Measurements from ENCODE around the gene MIS18BP1. TPM values are rescaled to one million over a fixed set of nuclear protein-coding genes. Genes with fewer than 3 reads are reported as not detected.

Gene MIS18BP1
- total and polyA plus RNA-seq, 2 of the 4 experiments (the other 2 are of a cell fraction): 10.6 to 18.6 TPM

- H3K4me3 ChIP-seq (ENCODE audit: insufficient read depth, low read depth, low read length): no peak overlapping the region
- H3K18ac ChIP-seq (ENCODE audit: low read depth, low read length): no peak overlapping the region
- no peaks in the 10 kb centered on the region for H3K4me1 ChIP-seq (ENCODE audit: control insufficient read depth, insufficient read depth, low read length)
- no peak overlapping the region for H2AFZ ChIP-seq (replicated peaks; ENCODE audit: low read length, poor library complexity)
- ATAC-seq (ENCODE audit: low read depth) (no peak), DNase-seq (no peak)
- no peak overlapping the region for H2BK5ac ChIP-seq (ENCODE audit: low read depth, low read length, poor library complexity, severe bottlenecking)
- H3K4ac ChIP-seq (ENCODE audit: low read depth, low read length): no peak overlapping the region
- no peak overlapping the region for H2AK9ac ChIP-seq (replicated peaks; ENCODE audit: low read depth, low read length, poor library complexity)
- intact Hi-C loops (cut with micrococcal nuclease): loop anchor here (2.0 kb wide), 1 partner anchor 45 kb away; no protein-coding TSS in a partner anchor
- H3K27me3 ChIP-seq (ENCODE audit: control insufficient read depth, insufficient read depth, low read length): no peaks in the 10 kb centered on the region
- H4K8ac ChIP-seq (ENCODE audit: low read depth in 2 of 2, low read length in 2 of 2): no peak overlapping the region
- H3K27ac ChIP-seq (ENCODE audit: insufficient read depth, low read length): no peak overlapping the region
- no peak overlapping the region for H3K23ac ChIP-seq (ENCODE audit: low read depth, low read length)
- H3K79me1 ChIP-seq (ENCODE audit: low read depth in 1 of 2, low read length in 2 of 2): no peaks in the 10 kb centered on the region
- no peak overlapping the region for H3K4me2 ChIP-seq (ENCODE audit: low read depth, low read length)
- no peak overlapping the region for H3K9ac ChIP-seq (ENCODE audit: low read depth, low read length)
- H2BK20ac ChIP-seq (ENCODE audit: low read depth, low read length): no peak overlapping the region
- H3K9me3 ChIP-seq (ENCODE audit: control insufficient read depth, insufficient read depth, low read length): no peaks in the 10 kb centered on the region
- TF ChIP-seq BHLHE40 (IDR thresholded peaks at IDR 0.05; ENCODE audit: low read depth, low read length) (no peak), CTCF (conservative IDR thresholded peaks at IDR 0.05; ENCODE audit: low read depth, low read length) (no peak), ELK1 (IDR thresholded peaks at IDR 0.05; ENCODE audit: borderline replicate concordance, low read depth, low read length) (no peak), RCOR1 (IDR thresholded peaks at IDR 0.05; ENCODE audit: insufficient replicate concordance, low read length) (no peak), FOS (IDR thresholded peaks at IDR 0.05; ENCODE audit: low read depth, low read length) (no peak), POLR2A (IDR thresholded peaks at IDR 0.05; ENCODE audit: low read depth, low read length) (no peak), RAD21 (IDR thresholded peaks at IDR 0.05; ENCODE audit: low read length) (no peak), USF2 (IDR thresholded peaks at IDR 0.05; ENCODE audit: low read depth, low read length) (no peak), MXI1 (IDR thresholded peaks at IDR 0.05; ENCODE audit: borderline replicate concordance, low read depth, low read length) (no peak), CEBPB (IDR thresholded peaks at IDR 0.05; ENCODE audit: low read depth, low read length) (no peak), RFX5 (IDR thresholded peaks at IDR 0.05; ENCODE audit: low read depth, low read length) (no peak)
- H3K14ac ChIP-seq (replicated peaks; ENCODE audit: low read depth, low read length): no peak overlapping the region
- H3K9me1 ChIP-seq (ENCODE audit: insufficient read depth, low read length): no peaks in the 10 kb centered on the region
- no peak overlapping the region for H2BK15ac ChIP-seq (ENCODE audit: low read depth, low read length)
- no peaks in the 10 kb centered on the region for H4K20me1 ChIP-seq (ENCODE audit: insufficient read depth, low read length)
- in situ Hi-C loops (cut with MboI; ENCODE audit: low sequenced_read_pairs): no loop called here
- no peak overlapping the region for H3K56ac ChIP-seq (ENCODE audit: extremely low read depth, insufficient read depth, low read length)
- H2AK5ac ChIP-seq (ENCODE audit: low read depth, low read length): no peak overlapping the region
- ChIA-PET POLR2A (ENCODE audit: unreplicated experiment) (no interaction called here), CTCF (no interaction called here)
- no peak overlapping the region for H4K91ac ChIP-seq (ENCODE audit: insufficient read depth, low read depth, low read length)
- BruUV-seq (replicated peaks): no TSS peak
- dilution Hi-C loops (cut with HindIII; ENCODE audit: low sequenced_read_pairs, unreplicated experiment): no loop called here
- H3K36me3 ChIP-seq (ENCODE audit: control insufficient read depth, insufficient read depth, low read length): peaks cover 6% of the 10 kb centered on the region
- H2BK120ac ChIP-seq (ENCODE audit: low read depth, low read length): no peak overlapping the region
- no peak overlapping the region for H4K5ac ChIP-seq (ENCODE audit: low read depth, low read length)
Observed at GRCh38 chr14:45204241-45204640, 48.8 kb downstream of the MIS18BP1 start.
